Measurements from ENCODE around the gene TSPEAR. TPM values are rescaled to one million over a fixed set of nuclear protein-coding genes. Genes with fewer than 3 reads are reported as not detected.

The TSPEAR gene
- total and polyA plus RNA-seq, 2 of the 13 experiments (the other 11 are each of a cell fraction or from before 2014, with no cell fraction given), result 0.07 to 0.32 TPM

DNA sequence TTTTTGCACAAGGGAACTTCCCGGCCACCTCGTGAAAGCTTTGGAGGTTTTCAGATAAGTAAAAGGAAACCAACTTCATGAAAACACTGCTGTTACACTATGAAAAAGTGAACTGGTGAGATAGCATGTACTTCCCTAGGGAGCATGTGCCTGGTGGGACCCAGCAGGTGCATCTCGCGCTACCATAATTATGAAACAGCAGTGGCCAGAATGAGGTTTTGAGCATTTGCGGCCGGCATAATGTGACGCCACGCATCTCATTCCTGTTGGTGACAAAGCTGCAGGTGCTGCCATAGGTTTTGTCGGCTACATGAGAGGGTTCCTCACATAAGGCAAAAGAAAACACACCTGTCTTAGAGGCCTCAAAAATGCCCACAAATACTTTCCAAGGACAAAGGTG, 154.5 kb downstream of the TSPEAR start (continued):
- no peak for TF ChIP-seq HMGA1 (CRISPR knock-in tag; conservative IDR thresholded peaks at IDR 0.05)
- no peak for TF ChIP-seq ZNF616 (CRISPR knock-in tag; IDR thresholded peaks at IDR 0.05; ENCODE audit: low read depth)
- TF ChIP-seq U2AF2 (IDR thresholded peaks at IDR 0.05; ENCODE audit: low read depth, low read length), result no peak

GRCh38 chr21:44555200-44555875, 156.0 kb downstream of the TSPEAR start:
- ChIA-PET CTCF (ENCODE audit: low intra/inter-chr PET ratio, low total read pairs) (no interaction called here), POLR2A (no interaction called here)
- no peaks in the 10 kb centered on the region for H3K79me2 ChIP-seq (ENCODE audit: insufficient read depth, low read length)
- H3K27ac ChIP-seq (ENCODE audit: extremely low read length, insufficient read depth, low read length), result no peak overlapping the region
- in situ Hi-C loops (cut with HindIII; ENCODE audit: extremely low pct_ligation_motif_present, low pct_unique_long_range_greater_than_20kb), result no loop called here
- H3K36me3 ChIP-seq (replicated peaks in 1 of 2; ENCODE audit: control insufficient read depth in 1 of 2, insufficient read depth in 2 of 2, low read length in 2 of 2), result no peaks in the 10 kb centered on the region
- H3K9me3 ChIP-seq (ENCODE audit: low read length), result no peaks in the 10 kb centered on the region
- no peak overlapping the region for H3K9ac ChIP-seq (ENCODE audit: insufficient read depth, low read depth, low read length)
- 57% methylated on average over 10 of the region's 13 CpGs for WGBS (ENCODE audit: low lambda C conversion rate)
- intact Hi-C loops (cut with micrococcal nuclease; ENCODE audit: unreplicated experiment), result no loop called here
- ATAC-seq (peak; percentile 48), FAIRE-seq (no peak), DNase-seq (ENCODE audit: low spot score) (no peak)
- peaks cover 0 to 11% of the 10 kb centered on the region in 2 experiments; a peak in 2 of 5 replicates for H3K27me3 ChIP-seq (ENCODE audit: control insufficient read depth in 1 of 2, insufficient read depth in 2 of 2, low read length in 2 of 2)
- H3K4me3 ChIP-seq (replicated peaks in 1 of 3; ENCODE audit: insufficient read depth in 1 of 3, low read depth in 2 of 3, low read length in 3 of 3), result no peak overlapping the region
- H3K4me2 ChIP-seq (ENCODE audit: low read depth, low read length), result no peak overlapping the region
- H2AFZ ChIP-seq (ENCODE audit: low read length), result no peak overlapping the region
- H3K4me1 ChIP-seq (ENCODE audit: insufficient read depth, low read length), result no peaks in the 10 kb centered on the region
- H4K20me1 ChIP-seq (ENCODE audit: insufficient read depth, low read length), result no peaks in the 10 kb centered on the region
- BruUV-seq (replicated peaks), result no TSS peak
- TF ChIP-seq ZNF138 (CRISPR knock-in tag; IDR thresholded peaks at IDR 0.05; ENCODE audit: low read depth) (no peak), ZBTB8A (CRISPR knock-in tag; IDR thresholded peaks at IDR 0.05; ENCODE audit: borderline replicate concordance, low read depth) (no peak), NR2F6 (IDR thresholded peaks at IDR 0.05) (no peak), NR2F6 (CRISPR knock-in tag; IDR thresholded peaks at IDR 0.05) (no peak), MEIS2 (CRISPR knock-in tag; IDR thresholded peaks at IDR 0.05) (no peak), IKZF5 (CRISPR knock-in tag; IDR thresholded peaks at IDR 0.05) (no peak), NFIB (CRISPR knock-in tag; IDR thresholded peaks at IDR 0.05; ENCODE audit: borderline replicate concordance) (no peak), ZMYM4 (CRISPR knock-in tag; IDR thresholded peaks at IDR 0.05) (no peak), KDM5A (IDR thresholded peaks at IDR 0.05; ENCODE audit: borderline replicate concordance, low read length) (no peak), ZNF451 (CRISPR knock-in tag; IDR thresholded peaks at IDR 0.05) (no peak), ZBTB40 (IDR thresholded peaks at IDR 0.05) (no peak), ZBTB40 (CRISPR knock-in tag; IDR thresholded peaks at IDR 0.05) (no peak)
